ENCODE data around the gene ARMC7.

ARMC7 gene

DNA sequence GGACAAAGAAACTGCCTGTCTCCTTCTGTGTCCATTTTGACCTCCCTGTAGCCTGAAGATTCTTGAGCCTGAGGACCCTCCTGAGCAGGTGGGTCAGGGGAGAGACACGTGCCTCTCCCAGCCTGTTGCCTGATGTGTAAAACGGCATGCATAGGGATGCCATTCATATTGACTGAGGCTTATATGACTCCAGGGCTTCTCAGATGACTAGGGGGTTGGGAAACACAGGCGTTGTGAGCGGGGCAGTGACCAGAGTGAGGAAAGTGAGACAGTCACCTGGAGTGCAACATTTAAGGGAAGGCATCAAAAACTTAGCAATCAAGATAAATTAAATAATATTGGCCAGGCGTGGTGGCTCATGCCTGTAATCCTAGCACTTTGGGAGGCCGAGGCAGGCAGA lies 27.1 kb upstream of the ARMC7 start:
- TF ChIP-seq, protein P1, sequence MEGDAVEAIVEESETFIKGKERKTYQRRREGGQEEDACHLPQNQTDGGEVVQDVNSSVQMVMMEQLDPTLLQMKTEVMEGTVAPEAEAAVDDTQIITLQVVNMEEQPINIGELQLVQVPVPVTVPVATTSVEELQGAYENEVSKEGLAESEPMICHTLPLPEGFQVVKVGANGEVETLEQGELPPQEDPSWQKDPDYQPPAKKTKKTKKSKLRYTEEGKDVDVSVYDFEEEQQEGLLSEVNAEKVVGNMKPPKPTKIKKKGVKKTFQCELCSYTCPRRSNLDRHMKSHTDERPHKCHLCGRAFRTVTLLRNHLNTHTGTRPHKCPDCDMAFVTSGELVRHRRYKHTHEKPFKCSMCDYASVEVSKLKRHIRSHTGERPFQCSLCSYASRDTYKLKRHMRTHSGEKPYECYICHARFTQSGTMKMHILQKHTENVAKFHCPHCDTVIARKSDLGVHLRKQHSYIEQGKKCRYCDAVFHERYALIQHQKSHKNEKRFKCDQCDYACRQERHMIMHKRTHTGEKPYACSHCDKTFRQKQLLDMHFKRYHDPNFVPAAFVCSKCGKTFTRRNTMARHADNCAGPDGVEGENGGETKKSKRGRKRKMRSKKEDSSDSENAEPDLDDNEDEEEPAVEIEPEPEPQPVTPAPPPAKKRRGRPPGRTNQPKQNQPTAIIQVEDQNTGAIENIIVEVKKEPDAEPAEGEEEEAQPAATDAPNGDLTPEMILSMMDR (IDR thresholded peaks at IDR 0.05): no peak

DNA sequence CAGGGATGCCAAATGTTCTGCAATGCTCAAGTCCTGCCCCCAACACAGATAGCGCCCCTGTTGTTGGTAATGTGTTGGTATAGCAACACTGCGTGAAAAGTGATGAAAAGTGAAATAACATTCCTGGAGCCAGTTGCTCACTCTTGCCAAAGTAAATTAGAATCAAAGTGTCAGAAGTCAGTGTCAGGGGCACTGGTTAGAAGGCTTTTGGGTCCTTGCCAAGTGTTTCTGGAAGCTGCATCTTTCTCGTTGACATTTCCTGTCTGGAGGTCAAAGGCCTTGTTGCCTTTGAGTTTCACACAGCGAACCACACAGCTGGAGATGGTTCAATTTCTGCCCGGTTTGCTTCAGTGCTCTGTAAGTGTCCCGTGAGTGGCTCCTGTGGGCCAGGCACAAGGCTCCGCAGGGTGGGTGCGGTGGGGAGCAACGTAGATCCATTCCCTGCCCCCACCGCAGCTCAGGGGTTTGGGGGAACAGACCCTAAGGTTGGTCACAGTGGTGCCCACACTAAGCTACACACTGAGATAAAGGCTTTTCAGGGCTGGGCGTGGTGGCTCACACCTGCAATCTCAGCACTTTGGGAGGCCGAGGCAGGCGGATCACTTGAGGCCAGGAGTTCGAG lies 25.6 kb upstream of the ARMC7 start:
- TF ChIP-seq, protein P1 (IDR thresholded peaks at IDR 0.05): no peak

DNA sequence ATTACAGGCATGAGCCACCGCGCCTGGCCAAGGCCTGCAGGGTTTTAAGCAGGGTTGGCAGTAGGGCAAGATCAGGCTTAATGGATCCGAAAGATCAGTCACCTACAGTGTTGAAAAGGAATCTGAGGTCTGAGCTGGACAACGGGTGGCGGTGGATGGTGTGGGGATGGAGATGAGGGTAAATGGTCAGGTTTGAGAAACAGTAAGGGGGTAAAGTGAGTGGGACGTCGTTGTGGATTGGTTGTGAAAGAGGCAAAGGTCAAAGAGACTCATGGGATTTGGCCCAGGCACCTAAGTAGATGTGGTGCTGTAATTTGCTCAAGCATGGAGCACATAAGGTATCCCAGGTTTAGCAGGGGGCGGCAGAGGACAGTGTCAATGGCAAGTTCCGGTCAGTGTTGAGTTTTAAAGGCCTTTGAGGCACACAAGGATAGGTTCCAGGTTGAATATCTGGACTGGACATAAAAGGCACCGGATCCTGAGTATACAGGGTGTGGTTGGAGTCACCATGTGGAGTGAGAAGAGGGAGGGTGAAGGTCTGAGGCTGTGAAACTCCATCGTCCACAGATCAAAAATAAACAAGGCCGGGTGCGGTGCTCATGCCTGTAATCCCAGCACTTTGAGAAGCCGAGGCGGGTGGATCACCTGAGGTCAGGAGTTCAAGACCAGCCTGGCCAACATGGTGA lies 23.1 kb upstream of the ARMC7 start:
- TF ChIP-seq, protein P1 (IDR thresholded peaks at IDR 0.05): no peak

DNA sequence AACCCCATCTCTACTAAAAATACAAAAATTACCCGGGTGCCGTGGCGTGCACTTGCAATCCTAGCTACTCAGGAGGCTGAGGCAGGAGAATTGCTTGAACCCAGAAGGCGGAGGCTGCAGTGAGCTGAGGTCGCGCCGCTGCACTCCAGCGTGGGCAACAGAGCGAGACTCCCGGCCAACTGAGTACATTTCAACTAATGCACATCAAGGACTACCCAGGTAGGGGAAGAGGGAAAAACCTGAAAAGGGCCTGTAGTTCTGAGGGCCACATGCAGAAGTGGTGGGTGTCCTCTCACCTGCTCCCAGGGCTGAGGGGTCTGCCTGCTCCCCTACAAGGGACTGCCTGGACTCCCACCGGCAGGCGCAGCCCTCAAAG lies 22.6 kb upstream of the ARMC7 start:
- TF ChIP-seq, protein P1 (IDR thresholded peaks at IDR 0.05): no peak

DNA sequence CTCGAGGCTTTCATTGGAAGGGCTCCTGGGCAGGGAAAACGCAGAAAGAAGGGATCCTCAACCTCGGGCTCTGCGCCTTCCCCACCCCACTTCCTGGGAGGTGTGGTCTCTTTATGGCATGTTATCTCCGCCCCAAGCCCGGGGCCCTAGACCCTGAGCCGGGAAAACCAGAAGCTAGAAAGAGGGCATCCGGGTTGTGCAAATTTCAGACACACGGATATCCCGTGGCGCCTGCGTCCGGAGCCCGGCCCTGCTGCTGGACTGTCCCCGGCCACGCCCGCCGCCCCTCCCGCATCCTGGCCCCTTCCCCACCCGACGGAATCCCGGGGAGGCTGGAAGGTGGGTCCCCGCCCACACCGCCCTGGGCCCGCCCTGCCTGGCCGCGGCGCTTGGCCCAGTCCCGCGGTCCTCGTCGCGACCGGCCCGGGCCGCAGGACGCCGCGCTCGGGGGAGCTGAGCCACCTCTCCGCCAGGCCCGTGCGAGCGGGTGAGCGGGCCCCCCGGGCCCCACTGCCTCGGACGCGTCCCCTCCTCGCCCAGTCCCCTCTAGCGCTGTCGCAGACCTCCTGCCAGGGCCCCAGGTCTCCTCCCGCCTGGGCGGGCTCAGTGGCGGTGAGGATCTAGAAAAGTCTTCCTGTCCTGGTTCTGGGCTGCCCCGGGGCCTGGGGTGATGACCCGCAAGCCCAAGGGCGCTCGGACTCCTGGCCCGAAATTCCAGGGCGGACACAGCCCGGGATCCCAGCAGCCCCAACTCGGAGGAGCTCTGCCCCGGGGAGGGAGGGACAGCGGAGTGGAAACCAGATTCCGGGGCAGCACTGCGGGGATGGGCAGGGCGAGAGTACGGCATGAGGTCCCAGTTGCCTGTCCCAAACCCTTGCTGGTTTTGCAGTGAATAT lies 22.0 kb upstream of the ARMC7 start, which contains the start of gene SLC16A5:
Gene SLC16A5 (plus strand): TSS at position 397 of the 896 bp plus-strand sequence. CDS start 5,683 bp downstream, outside the sequence.
- TF ChIP-seq, protein P1 (IDR thresholded peaks at IDR 0.05): no peak

DNA sequence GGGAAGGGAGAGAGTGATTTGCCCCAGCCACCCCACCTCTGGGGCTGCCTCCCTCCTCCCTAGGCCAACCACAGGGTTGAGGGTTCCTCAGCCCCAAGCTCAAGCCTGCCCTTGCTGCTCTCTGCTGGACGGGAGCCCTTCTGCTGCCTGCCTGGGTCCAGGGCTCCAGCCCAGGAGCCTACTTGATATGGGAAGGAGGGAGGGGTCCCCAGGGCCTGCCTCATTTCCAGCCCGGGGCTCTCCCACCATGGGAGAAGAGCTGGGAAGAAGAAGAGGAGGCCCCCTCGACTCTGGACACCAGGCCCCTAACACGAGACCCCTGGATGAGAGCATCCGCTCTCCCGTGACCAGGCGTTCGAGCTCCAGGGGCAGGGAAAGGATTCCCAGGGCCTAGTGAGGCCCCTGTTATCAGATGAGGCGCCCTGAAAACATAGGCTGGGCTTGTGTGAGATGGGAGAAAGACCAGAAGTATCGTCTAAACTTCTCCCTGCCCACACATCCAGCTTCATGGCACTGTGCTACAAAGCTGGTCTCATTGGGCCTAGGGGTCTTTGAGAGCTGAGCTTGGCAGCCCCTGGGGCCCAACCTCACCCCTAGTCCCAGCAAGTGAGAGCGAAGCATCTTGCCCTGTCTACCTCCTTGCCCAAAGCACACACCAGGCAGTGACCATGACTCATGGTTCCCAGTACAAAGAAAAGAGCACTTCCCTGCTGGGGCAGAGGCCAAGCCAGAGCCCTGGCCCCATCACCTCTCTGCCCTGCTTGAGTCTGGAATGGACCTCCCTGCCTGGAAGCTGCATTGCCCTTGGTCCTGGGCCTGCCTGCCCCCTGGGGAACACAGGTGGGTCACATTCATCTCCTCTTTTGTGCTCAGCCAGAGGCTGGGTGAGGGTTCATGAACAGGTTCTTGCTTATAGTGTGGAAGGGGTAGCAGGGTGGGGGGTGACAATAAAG lies 21.0 kb upstream of the ARMC7 start:
- TF ChIP-seq, protein P1 (IDR thresholded peaks at IDR 0.05): no peak
